Measurements from ENCODE around the gene MRPS27.
A peak's percentile ranks its signal among the peaks of the same experiment; 100 is the strongest.

The MRPS27 gene

DNA sequence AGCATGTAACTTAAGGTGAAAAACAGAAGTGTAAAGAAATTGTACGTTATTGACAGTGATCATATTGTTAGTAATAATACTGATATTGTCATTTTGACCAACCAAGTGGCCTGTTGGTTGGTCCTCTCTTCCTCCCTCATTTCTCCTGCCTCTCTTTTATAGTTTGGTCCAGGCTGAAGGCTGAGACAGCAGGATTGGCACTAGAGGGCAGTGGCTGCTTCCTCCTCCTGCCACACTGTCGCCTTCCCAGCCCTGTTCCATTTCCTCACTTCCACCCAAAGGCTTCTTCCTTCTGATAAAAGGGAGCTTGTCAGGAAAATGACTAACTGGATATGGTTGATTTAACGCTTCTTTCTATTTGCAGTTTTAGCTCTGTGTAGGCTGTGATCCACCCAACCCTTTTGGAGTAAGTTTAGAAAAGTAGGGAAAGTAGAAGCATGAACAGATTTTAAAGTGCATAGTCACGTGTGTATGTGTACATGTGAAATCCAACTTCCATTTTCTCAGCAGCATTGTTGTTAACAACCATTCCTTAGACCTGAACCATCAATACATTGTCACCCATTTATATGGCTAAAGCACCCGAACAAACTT is 35.8 kb upstream of the MRPS27 start:
- peak; percentile 30 for DNase-seq (ENCODE audit: low read depth)
- TF ChIP-seq MAX (IDR thresholded peaks at IDR 0.05; ENCODE audit: low read depth, low read length) = no peak
- TF ChIP-seq, protein P1, sequence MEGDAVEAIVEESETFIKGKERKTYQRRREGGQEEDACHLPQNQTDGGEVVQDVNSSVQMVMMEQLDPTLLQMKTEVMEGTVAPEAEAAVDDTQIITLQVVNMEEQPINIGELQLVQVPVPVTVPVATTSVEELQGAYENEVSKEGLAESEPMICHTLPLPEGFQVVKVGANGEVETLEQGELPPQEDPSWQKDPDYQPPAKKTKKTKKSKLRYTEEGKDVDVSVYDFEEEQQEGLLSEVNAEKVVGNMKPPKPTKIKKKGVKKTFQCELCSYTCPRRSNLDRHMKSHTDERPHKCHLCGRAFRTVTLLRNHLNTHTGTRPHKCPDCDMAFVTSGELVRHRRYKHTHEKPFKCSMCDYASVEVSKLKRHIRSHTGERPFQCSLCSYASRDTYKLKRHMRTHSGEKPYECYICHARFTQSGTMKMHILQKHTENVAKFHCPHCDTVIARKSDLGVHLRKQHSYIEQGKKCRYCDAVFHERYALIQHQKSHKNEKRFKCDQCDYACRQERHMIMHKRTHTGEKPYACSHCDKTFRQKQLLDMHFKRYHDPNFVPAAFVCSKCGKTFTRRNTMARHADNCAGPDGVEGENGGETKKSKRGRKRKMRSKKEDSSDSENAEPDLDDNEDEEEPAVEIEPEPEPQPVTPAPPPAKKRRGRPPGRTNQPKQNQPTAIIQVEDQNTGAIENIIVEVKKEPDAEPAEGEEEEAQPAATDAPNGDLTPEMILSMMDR (IDR thresholded peaks at IDR 0.05; ENCODE audit: low read depth, low read length) = peak; percentile 38
- no peak overlapping the region for H3K4me3 ChIP-seq (ENCODE audit: low read depth, low read length)

DNA sequence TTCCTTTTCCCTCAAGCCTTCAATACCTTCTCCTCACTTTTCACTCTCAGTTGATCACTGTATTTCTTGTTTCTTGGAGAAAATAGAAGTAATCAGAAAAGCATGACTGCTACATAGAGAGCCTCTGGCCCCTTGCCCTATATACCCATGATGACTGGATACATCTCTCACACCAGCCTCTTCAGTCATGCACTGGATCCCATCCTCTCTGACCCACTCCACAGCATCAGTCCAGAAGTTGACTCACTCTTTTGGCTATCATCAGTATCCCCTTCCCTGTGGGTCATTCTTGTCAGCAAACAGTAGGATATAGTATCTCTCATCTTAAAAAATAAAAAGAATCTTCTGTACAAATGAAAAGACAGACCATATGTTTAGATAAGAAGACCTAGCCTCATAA is 33.0 kb upstream of the MRPS27 start:
- no peak overlapping the region for H3K4me3 ChIP-seq (ENCODE audit: low read depth, low read length)
- TF ChIP-seq MYC (IDR thresholded peaks at IDR 0.05; ENCODE audit: low read depth, low read length) (no peak), MAX (IDR thresholded peaks at IDR 0.05; ENCODE audit: low read depth, low read length) (no peak), POLR2A (IDR thresholded peaks at IDR 0.05; ENCODE audit: extremely low read depth, insufficient read length) (no peak)
- TF ChIP-seq, protein P1 (IDR thresholded peaks at IDR 0.05; ENCODE audit: low read depth, low read length) = no peak
- DNase-seq (ENCODE audit: low read depth) = no peak

GRCh38 chr5:72352616-72353015 is 32.6 kb upstream of the MRPS27 start:
- H3K4me3 ChIP-seq (ENCODE audit: low read depth, low read length) = no peak overlapping the region
- DNase-seq (ENCODE audit: low read depth) = no peak
- TF ChIP-seq MYC (IDR thresholded peaks at IDR 0.05; ENCODE audit: low read depth, low read length) (no peak), MAX (IDR thresholded peaks at IDR 0.05; ENCODE audit: low read depth, low read length) (no peak), POLR2A (IDR thresholded peaks at IDR 0.05; ENCODE audit: extremely low read depth, insufficient read length) (no peak)
- TF ChIP-seq, protein P1 (IDR thresholded peaks at IDR 0.05; ENCODE audit: low read depth, low read length) = no peak

DNA sequence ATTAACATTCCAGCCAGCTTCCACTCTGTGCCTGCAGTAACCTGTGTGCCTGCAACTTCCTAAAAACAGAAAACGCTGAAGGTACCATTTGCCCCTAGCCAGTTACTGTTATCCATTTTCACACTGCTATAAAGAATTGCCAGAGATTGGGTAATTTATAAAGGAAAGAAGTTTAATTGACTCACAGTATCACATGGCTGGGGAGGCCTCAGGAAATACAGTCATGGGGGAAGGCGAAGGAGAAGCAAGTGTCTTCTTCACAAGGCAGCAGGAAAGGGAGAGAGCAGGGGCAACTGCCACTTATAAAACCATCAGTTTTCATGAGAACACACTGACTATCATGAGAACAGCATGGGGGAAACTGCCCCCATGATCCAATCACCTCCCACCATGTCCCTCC is 31.3 kb upstream of the MRPS27 start:
- no peak overlapping the region for H3K4me3 ChIP-seq (ENCODE audit: low read depth, low read length)
- TF ChIP-seq MAX (IDR thresholded peaks at IDR 0.05; ENCODE audit: low read depth, low read length) (no peak), MYC (IDR thresholded peaks at IDR 0.05; ENCODE audit: low read depth, low read length) (no peak), POLR2A (IDR thresholded peaks at IDR 0.05; ENCODE audit: extremely low read depth, insufficient read length) (no peak)
- TF ChIP-seq, protein P1 (IDR thresholded peaks at IDR 0.05; ENCODE audit: low read depth, low read length) = no peak
- DNase-seq (ENCODE audit: low read depth) = no peak

- H3K4me3 ChIP-seq (ENCODE audit: low read depth, low read length) = no peak overlapping the region
- TF ChIP-seq, protein P1 (IDR thresholded peaks at IDR 0.05; ENCODE audit: low read depth, low read length) = no peak
- TF ChIP-seq POLR2A (IDR thresholded peaks at IDR 0.05; ENCODE audit: extremely low read depth, insufficient read length) (no peak), MAX (IDR thresholded peaks at IDR 0.05; ENCODE audit: low read depth, low read length) (no peak)
- no peak for DNase-seq (ENCODE audit: low read depth)
Measured at GRCh38 chr5:72347801-72348308, 27.8 kb upstream of the MRPS27 start.
